Measurements from ENCODE around the gene BRD4. TPM values are rescaled to one million over a fixed set of nuclear protein-coding genes. Genes with fewer than 3 reads are reported as not detected.

BRD4 gene
- total RNA-seq, 1 donor from 2014 or later = 11.4 TPM

- no peak for DNase-seq (ENCODE audit: low spot score in 2 of 2)
- no peak for FAIRE-seq
Measured at GRCh38 chr19:15292847-15293582, 39.3 kb downstream of the BRD4 start.

DNA sequence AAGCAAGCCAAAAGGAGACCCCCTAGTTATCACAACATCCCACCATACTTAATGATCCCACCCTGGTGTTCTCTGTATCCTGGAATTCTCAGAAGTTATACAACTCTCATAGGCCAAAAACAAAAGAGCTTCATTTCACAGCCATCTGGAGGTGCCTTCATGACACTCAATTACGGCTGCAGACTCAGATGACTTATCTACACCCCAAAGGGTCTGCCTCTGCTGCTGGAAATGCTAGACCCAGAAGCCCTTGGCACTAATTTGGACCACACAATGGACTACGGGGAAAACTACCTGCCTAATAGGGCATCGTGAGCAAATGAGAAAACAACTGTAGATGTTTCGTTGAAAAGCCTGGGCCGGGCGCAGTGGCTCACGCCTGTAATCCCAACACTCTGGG lies 40.2 kb downstream of the BRD4 start:
- no peak for DNase-seq (ENCODE audit: low spot score in 2 of 2)
- FAIRE-seq = no peak

GRCh38 chr19:15291548-15292021 lies 40.8 kb downstream of the BRD4 start:
- no peak for DNase-seq (ENCODE audit: low spot score in 2 of 2)

DNA sequence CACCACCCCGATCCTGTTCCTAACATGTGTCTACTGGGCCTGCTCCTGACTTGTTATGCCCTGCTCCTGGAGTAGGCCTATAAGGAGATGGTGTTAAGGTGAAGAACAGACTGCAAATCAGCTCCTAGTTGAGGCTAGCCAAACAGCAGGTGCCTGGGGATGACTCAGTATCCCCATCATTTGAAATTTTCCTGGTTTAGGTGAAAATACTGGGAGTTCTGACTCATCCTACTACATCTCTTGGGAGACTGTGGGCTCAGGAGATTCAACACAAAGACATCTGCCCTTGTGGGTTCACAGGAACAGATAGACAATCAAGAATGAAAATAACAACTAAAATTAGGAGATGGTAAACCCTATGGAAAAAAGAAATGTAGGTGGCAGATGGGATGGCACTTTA lies 41.2 kb downstream of the BRD4 start:
- FAIRE-seq = no peak
- no peak for DNase-seq (ENCODE audit: low spot score in 2 of 2)

More at GRCh38 chr19:15291548-15292021, 40.8 kb downstream of the BRD4 start:
- FAIRE-seq = no peak

DNA sequence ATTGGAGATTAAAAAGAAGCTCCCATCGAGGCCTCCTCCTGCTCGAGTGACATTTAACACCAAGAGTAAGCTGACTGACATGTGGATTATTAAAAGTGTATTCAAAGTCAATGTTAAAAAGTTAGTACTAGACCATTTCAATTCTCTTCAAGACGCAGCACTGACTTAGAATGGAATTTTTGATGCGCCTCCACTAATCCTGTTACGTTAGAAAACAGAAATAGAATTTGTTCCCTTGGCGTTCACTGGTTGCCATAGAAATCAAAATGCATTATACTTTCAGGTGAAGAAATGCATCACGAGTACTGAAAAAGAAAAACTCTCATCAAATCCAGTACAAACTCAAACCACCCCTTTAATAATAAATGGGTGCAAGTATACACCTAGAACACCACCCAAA lies 42.2 kb downstream of the BRD4 start:
- DNase-seq (ENCODE audit: low spot score in 2 of 2) (no peak), FAIRE-seq (no peak)

GRCh38 chr19:15289673-15290072 lies 42.7 kb downstream of the BRD4 start:
- no peak for DNase-seq (ENCODE audit: low spot score in 2 of 2)
- no peak for FAIRE-seq

DNA sequence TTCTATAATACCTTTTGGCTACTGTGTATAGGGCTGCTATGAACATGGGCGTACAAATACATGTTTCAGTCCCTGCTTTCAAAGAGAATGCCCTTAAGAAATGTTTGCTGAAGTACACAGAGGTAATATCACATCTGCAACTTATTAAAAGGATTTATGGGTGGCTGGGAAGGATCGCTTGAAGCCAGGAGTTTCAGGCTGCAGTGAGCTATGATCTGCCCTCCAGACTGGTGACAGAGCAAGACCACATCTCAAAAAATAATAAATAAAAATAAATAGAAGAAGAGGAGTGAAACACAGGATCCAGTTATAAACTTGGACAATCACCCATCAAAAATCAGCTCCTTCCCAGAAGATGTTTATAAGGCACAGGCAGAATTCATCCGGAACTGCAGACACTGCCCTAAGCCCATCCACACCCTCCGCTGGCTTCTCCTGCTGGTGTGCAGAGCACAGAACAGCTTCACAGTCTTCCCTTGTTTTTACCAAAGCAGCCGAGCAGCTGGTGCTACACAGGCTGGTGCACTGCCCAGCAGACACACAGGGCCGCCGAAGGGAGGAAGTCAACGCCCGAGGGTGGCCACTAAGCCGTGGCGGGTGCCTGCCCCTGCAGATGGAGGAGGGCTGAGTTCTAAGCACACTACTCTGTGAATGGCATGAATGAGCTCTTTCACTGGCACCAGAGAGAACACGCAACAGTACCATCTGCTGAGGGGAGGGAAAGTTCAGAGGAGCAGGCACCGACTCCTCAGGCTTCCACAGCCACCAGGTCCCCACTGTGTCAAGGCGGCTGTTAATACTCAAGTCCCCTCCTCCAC lies 44.0 kb downstream of the BRD4 start:
- no peak for FAIRE-seq
- peak; percentile 53 to 58 for DNase-seq (ENCODE audit: low spot score in 2 of 2)

DNA sequence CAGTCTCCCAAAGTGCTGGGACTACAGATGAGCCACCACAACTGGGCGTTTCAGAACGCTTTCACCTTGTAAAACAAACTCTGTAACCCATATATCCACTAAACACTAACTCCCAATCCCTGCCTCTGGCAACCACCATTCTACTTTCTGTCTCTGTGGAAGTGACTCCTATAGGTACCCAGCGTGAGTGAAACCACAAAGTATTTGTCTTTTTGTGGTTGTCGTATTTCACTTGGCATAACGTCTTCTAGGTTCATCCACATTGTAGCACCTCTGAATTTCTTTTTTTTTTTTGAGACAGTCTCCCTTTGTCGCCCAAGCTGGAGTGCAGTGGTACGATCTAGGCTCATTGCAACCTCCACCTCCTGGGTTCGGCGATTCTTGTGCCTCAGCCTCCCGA lies 44.8 kb downstream of the BRD4 start:
- FAIRE-seq = no peak
- DNase-seq (ENCODE audit: low spot score in 2 of 2) = no peak

DNA sequence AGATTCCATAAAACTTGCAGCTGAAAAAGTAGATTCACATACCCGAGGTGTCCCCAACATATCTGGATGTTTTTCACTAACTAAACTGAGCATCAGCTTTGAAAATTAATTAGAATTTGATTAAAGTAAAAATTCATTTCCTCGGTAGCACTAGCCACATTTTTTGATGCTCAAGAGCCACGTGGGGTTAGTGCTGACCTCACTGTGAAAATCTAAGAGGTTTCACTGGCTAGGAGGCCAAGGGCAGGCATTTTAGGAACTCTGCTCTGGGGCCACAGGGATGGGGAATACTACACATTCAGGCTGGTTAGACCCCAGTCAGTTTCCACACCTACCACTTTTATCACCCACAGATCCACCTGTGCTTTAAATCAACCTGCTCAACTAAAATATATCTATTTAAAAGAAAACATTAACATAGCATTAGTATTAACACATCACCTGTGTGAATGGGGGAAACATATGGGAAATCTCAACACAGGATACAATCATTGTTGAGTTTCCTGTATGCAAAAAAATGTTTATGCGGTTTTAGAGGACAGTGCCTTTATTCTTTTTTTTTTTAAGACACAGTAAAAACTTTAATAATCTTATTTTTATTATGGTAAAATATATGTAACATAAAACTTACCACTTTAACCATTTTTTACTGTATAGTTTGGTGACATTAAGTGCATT lies 45.5 kb downstream of the BRD4 start:
- DNase-seq (ENCODE audit: low spot score in 2 of 2) = no peak
- FAIRE-seq = no peak

- FAIRE-seq (no peak), DNase-seq (ENCODE audit: low spot score in 2 of 2) (no peak)
Measured at GRCh38 chr19:15285896-15286591, 46.3 kb downstream of the BRD4 start.

- no peak for FAIRE-seq
Measured at GRCh38 chr19:15284896-15285295, 47.4 kb downstream of the BRD4 start.

DNA sequence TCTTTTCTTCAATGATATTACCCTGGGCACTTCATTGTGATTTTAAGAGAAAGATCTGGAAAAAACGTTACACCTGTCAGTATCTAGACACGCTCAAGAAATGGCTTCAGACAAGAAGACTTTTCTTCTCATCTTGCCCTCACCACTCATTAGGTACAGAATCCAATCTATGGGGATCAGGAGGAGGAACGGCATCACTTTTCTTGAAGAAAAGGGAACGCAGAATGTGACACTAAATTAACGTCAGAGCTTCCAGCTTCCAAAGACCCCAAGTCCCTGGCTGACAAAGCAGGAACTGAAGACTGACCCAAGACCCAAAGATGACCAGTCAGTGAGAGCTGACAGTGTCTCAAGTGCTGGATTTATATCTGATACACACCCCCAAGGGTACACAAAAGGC lies 48.2 kb downstream of the BRD4 start:
- FAIRE-seq = no peak

More at GRCh38 chr19:15284896-15285295, 47.4 kb downstream of the BRD4 start:
- DNase-seq (ENCODE audit: low spot score in 2 of 2) = no peak

DNA sequence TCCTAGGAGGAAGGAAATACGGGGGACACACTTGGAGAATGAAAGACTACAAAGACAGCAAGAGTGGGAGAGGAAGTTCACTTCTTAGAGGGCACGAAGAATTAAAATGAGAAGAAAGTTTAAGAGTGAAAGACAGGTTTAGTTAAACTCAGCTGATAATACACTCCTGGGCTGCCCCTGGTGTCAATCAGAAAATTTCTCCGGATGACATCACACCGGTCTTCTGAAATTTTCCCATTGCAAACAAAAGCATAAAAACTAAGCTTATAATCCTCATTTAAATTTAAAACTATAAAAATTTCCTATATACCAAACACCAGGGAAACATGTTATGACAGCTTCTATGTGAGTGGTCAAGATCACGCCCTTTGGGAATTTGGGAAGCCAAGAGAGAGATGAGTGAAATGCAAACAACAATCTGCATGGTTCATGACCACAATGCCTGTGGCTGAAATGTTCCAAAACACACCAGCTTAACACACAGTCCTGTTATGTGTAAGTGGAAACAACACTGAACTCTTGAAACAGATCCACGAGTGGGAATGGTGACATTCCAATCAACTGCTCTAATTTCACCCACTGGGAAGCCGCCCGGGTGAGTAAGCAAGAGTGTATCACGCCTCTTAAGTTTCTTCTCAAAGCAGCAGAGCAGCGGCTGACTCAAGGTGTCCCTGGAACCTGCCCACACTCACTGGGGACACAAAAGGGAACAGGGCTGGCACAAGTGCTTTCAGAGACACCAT lies 49.0 kb downstream of the BRD4 start:
- FAIRE-seq (no peak), DNase-seq (ENCODE audit: low spot score in 2 of 2) (no peak)

More for the DNA sequence above, 48.2 kb downstream of the BRD4 start:
- DNase-seq (ENCODE audit: low spot score in 2 of 2) = no peak

- DNase-seq (ENCODE audit: low spot score in 2 of 2) = no peak
- no peak for FAIRE-seq
Measured at GRCh38 chr19:15282311-15282705, 50.0 kb downstream of the BRD4 start.

DNA sequence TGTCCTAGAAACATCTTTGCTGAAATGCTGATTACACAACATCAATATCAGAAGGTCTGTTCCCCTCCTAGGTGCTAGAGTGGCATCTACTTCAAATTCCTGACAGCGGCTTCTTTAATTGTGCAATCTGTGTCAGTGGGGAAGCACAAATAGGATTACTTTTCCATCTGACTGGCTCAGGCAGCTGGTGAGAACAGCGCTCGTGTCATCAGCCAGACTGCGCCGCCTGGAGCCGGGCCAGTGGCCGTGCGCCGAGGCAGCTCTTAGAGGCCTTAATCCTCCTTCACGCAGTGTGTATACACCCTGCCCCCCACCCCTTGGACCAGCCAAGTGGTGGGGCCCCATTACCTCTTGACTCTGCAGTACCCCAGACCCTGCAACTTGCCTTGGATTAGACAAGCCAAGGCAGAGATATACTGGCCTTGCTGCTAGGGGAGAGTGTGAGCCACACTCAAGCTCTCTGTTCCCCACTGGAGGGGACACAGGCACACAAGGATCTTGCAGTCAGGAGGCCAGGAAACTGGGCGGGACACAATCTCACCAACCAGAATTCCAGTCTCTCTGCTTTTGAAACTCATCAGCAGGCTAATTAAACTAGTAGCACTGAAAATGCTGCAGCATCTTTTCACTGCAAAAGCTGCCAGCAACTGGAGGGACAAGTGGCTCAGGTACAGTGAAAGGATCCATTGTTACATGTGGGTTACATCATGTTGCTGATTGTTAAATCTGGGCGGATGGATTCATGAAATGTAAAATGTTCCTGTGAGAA lies 51.2 kb downstream of the BRD4 start:
- DNase-seq (ENCODE audit: low spot score in 2 of 2) = peak in 1 of 2 donors; percentile 58
- FAIRE-seq = no peak

DNA sequence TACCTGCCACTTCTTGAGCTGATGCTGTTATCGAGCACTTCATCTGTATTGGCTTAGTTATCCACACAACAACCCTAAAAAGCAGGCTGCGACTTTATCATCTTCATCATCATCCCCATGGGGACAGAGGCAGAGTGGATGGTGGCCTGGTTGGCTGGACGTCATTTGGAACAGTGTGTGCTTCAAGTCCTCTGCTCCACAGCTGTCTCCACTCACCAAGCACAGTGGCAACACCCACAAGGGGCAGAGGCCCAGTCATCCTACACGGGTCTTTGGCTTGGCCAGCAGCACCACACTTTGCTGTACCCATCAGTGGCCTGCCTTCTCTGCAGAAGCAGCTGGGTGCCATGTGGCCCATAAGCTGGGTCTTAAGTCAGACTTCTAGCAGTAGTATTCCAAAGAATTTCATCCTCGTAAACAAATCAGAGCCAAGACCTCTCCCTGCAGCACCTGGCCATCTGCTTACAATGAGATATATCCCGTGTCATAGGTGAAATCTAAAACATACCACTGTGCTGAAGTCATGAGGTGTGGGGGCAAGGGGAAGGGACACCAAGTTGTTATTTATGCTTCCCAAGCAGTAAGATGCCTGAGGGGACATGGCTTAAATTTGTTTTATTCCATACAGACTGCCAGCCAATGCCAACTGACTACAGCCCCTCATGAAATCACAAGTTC lies 52.2 kb downstream of the BRD4 start:
- FAIRE-seq = no peak
- DNase-seq (ENCODE audit: low spot score in 2 of 2) = no peak

GRCh38 chr19:15279326-15279904 lies 52.9 kb downstream of the BRD4 start:
- no peak for DNase-seq (ENCODE audit: low spot score in 2 of 2)
- no peak for FAIRE-seq

DNA sequence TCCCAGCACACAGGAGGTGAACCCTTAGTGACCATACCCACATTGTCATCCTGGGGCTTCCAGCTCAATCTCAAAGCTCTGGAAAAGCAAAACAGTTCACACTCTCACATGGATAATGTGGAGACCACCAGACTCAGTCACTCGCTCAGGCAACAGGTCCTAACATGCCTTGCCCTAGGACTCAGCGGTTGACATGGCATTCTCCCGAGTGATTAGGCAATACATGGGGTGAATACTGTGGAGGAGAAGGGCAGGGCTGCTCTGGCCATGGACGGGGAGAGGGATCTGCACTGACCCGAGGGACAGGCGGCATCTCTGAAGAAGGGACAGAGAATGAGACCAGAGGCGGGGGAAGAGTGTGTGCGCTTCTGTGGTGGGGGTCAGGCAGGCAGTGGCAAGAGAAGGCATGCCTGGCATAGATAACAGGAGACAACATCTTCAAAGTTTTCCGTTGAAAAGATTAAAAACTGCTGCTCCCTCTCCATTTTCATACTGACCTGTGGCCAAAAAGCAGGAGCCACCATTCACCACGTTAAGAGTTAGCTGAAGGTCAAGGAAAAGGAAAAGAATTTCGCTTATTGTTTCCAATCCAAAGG lies 55.6 kb downstream of the BRD4 start:
- DNase-seq (ENCODE audit: low spot score in 2 of 2) (no peak), FAIRE-seq (no peak)

Data from frontal cortex (tissue), 4 donors.